GM12878 (cell line): Measurements from ENCODE around the gene WTAP. TPM values are rescaled to one million over a fixed set of nuclear protein-coding genes. Genes with fewer than 3 reads are reported as not detected.

Experiments used
- ATAC-seq: fragments of 200-7000 bp; cut with Tn5 transposase; 3 replicates; pipeline ENCODE4 v1.9.1; 2020; ENCODE audit warnings: mild to moderate bottlenecking, moderate library complexity
- BruUV-seq: library from RNA; stranded (reverse); fragments of 400-500 nt; replicated peaks from 2 replicates; lab custom pipeline; 2021; lab: Mats Ljungman, UMichigan
- CTCF ChIA-PET: fragments of 300-600 bp; sonication (Branson Sonifier 250); formaldehyde crosslinking; extraction: SDS; loops from one replicate; lab custom pipeline; 2021; ENCODE audit warnings: inconsistent platforms; lab: Yijun Ruan, JAX
- POLR2A ChIA-PET: fragments of 350-600 bp; formaldehyde crosslinking; extraction: SDS; loops from one replicate; lab custom pipeline; 2021; ENCODE audit warnings: inconsistent platforms; lab: Charles Lee
- RAD21 ChIA-PET: fragments of 300-600 bp; sonication (Branson Sonifier 250); formaldehyde crosslinking; loops from one replicate; lab custom pipeline; 2023; ENCODE audit warnings: antibody characterized with exemption; ENCODE audit not compliant: unreplicated experiment; lab: Charles Lee
- SMC1A ChIA-PET: fragments of 300-600 bp; sonication (Branson Sonifier 250); formaldehyde crosslinking; loops from one replicate; lab custom pipeline; 2023; ENCODE audit not compliant: unreplicated experiment, uncharacterized antibody; lab: Charles Lee
- DNase-seq: peaks from one replicate; pipeline ENCODE4 v3.0.0-alpha.2; 2011; ENCODE audit warnings: low read depth, low spot score
- FAIRE-seq: peaks from 3 replicates; lab custom pipeline; 2011; peaks lifted over from hg19 to GRCh38; lab: Jason Lieb, UNC
- H2AFZ ChIP-seq: 2 replicates; pipeline ENCODE4 v1.6.0; 2011; ENCODE audit warnings: low read depth, low read length, control low read depth; ENCODE audit not compliant: control insufficient read depth
- H3K27ac ChIP-seq: 2 replicates; pipeline ENCODE4 v1.5.1; 2011; ENCODE audit warnings: control low read depth; ENCODE audit not compliant: control insufficient read depth, insufficient read depth
- H3K27me3 ChIP-seq, 2 experiments: replicated peaks in 1 of 2; 2 replicates each; pipeline versions ENCODE4 v1.6.0 to v1.6.1; 2011; ENCODE audit warnings: low read length in 1 of 2; ENCODE audit not compliant: control insufficient read depth in 2 of 2, insufficient read depth in 2 of 2
- H3K36me3 ChIP-seq, 2 experiments: 2 replicates each; pipeline ENCODE4 v1.5.1; 2011; ENCODE audit warnings: low read length in 1 of 2; ENCODE audit not compliant: control insufficient read depth in 2 of 2, insufficient read depth in 2 of 2
- H3K4me1 ChIP-seq: 2 replicates; pipeline ENCODE4 v1.6.1; 2011; ENCODE audit warnings: mild to moderate bottlenecking, low read length, moderate library complexity, mixed read lengths; ENCODE audit not compliant: control insufficient read depth, insufficient read depth
- H3K4me2 ChIP-seq: 2 replicates; pipeline ENCODE4 v1.6.0; 2011; ENCODE audit warnings: control low read depth; ENCODE audit not compliant: control insufficient read depth, insufficient read depth
- H3K4me3 ChIP-seq: fragments of 200-600 bp; sonication (generic); 2 replicates; pipeline ENCODE4 v1.5.1; 2016
- H3K79me2 ChIP-seq: 2 replicates; pipeline ENCODE4 v1.6.0; 2011; ENCODE audit warnings: low read length; ENCODE audit not compliant: control insufficient read depth, insufficient read depth
- H3K9ac ChIP-seq: 2 replicates; pipeline ENCODE4 v1.8.0; 2011; ENCODE audit warnings: low read length, control low read depth, mixed read lengths; ENCODE audit not compliant: control insufficient read depth, insufficient read depth
- H3K9me3 ChIP-seq: replicated peaks from 3 replicates; pipeline ENCODE4 v1.5.1; 2011; ENCODE audit warnings: mild to moderate bottlenecking, low read length; ENCODE audit not compliant: control insufficient read depth, insufficient read depth
- H4K20me1 ChIP-seq: 2 replicates; pipeline ENCODE4 v1.6.0; 2011; ENCODE audit not compliant: control insufficient read depth, insufficient read depth
- CBFB ChIP-seq: IDR thresholded peaks from 2 replicates; pipeline ENCODE4 v1.6.1; 2016; ENCODE audit warnings: antibody characterized with exemption, low read depth
- ESRRA ChIP-seq: IDR thresholded peaks from 2 replicates; pipeline ENCODE4 v1.6.1; 2012; ENCODE audit warnings: mild to moderate bottlenecking, low read length, improper control_type of control experiment
- ETV6 ChIP-seq, 2 experiments: fragments of 450-650 bp in 1 of 2; IDR thresholded peaks in 1 of 2; conservative IDR thresholded peaks in 1 of 2; 2 replicates each; pipeline ENCODE4 v1.6.1; 2014; ENCODE audit warnings: antibody characterized with exemption in 1 of 2, borderline replicate concordance in 1 of 2, low read depth in 1 of 2, mild to moderate bottlenecking in 1 of 2, moderate library complexity in 1 of 2
- HDAC2 ChIP-seq: fragments of 200-600 bp; sonication (generic); IDR thresholded peaks from 2 replicates; pipeline ENCODE4 v1.6.1; 2017
- HDGF ChIP-seq: fragments of 450-650 bp; IDR thresholded peaks from 2 replicates; pipeline ENCODE4 v1.6.1; 2016; ENCODE audit warnings: antibody characterized with exemption
- MTA2 ChIP-seq: fragments of 450-650 bp; IDR thresholded peaks from 2 replicates; pipeline ENCODE4 v1.6.1; 2016; ENCODE audit warnings: low read depth, mild to moderate bottlenecking, moderate library complexity
- PBX3 ChIP-seq: IDR thresholded peaks from 2 replicates; pipeline ENCODE4 v1.6.1; 2011; ENCODE audit warnings: mild to moderate bottlenecking, low read depth, low read length, moderate library complexity; ENCODE audit not compliant: insufficient replicate concordance
- RBBP5 ChIP-seq: fragments of 200-600 bp; sonication (generic); conservative IDR thresholded peaks from 2 replicates; pipeline ENCODE4 v1.6.1; 2016
- RCOR1 ChIP-seq: conservative IDR thresholded peaks from 2 replicates; pipeline ENCODE4 v1.6.1; 2012; ENCODE audit warnings: low read depth, low read length, improper control_type of control experiment
- STAT1 ChIP-seq: fragments of 450-650 bp; conservative IDR thresholded peaks from 2 replicates; pipeline ENCODE4 v1.6.1; 2014; ENCODE audit warnings: antibody characterized with exemption, mild to moderate bottlenecking
- TARDBP ChIP-seq: IDR thresholded peaks from 2 replicates; pipeline ENCODE4 v1.6.1; 2016; ENCODE audit warnings: borderline replicate concordance
- WRNIP1 ChIP-seq: IDR thresholded peaks from 2 replicates; pipeline ENCODE4 v1.6.1; 2011; ENCODE audit warnings: low read depth, low read length, improper control_type of control experiment, borderline replicate concordance
- ZBTB40 ChIP-seq: fragments of 450-650 bp; IDR thresholded peaks from 2 replicates; pipeline ENCODE4 v1.6.1; 2016; ENCODE audit warnings: mild to moderate bottlenecking, moderate library complexity, borderline replicate concordance
- ZNF24 ChIP-seq: fragments of 450-650 bp; IDR thresholded peaks from 2 replicates; pipeline ENCODE4 v1.6.1; 2017; ENCODE audit warnings: antibody characterized with exemption, mild to moderate bottlenecking
- WGBS: methylation state at CpG from one replicate; pipeline ENCODE4 v1.1.6; 2016; ENCODE audit warnings: low lambda C conversion rate; ENCODE audit not compliant: insufficient replicate concordance, insufficient coverage; ENCODE audit errors: missing lambda C conversion rate; 5-methylcytosine and 5-hydroxymethylcytosine counted together
- in situ Hi-C: fragments of 300-500 bp; cut with MboI; formaldehyde crosslinking; loops from 9 replicates; pipeline ENCODE4 v1.14.3; 2018; ENCODE audit warnings: mixed read lengths
- intact Hi-C: fragments of 100-400 bp; cut with micrococcal nuclease; formaldehyde crosslinking; loops from one replicate; pipeline ENCODE4 v1.14.2; 2022; ENCODE audit not compliant: unreplicated experiment
- polyA plus RNA-seq, 11 experiments: library from polyadenylated mRNA; depleted of rRNA in 4 of 11; unstranded in 6 of 11; stranded (reverse) in 5 of 11; fragments of >200 nt; fragmentation: Nextera tagmentation in 4 of 11; fragmentation: Illumina TruSeq in 1 of 11; extraction: Ambion mirVana in 4 of 11; extraction: Trizol in 1 of 11; gene quantifications; 1 replicate in 1 of 11; 2 replicates in 10 of 11; pipeline versions ENCODE4 v1.2.1 to v1.2.3, GENCODE V29; 2011 to 2016; ENCODE audit warnings: inconsistent platforms in 2 of 11, missing spikeins in 2 of 11, low read depth in 1 of 11
- total RNA-seq, 4 experiments: library from RNA; depleted of rRNA in 3 of 4; stranded (reverse); fragments of >200 nt in 3 of 4; fragmentation: Illumina TruSeq in 1 of 4; extraction: Trizol in 1 of 4; gene quantifications; 2 replicates each; pipeline versions ENCODE4 v1.2.1 to v1.2.3, GENCODE V29; 2013 to 2021
- TF ChIP-seq, protein P1 (sequence below): IDR thresholded peaks from 2 replicates; pipeline ENCODE4 v1.6.1; 2012; ENCODE audit warnings: low read depth, low read length, improper control_type of control experiment
- TF ChIP-seq, protein P2 (sequence below): fragments of 450-650 bp; formaldehyde crosslinking; IDR thresholded peaks from 2 replicates; pipeline ENCODE4 v1.5.0; 2022; ENCODE audit warnings: mild to moderate bottlenecking, missing genetic modification characterization

The WTAP gene
- total and polyA plus RNA-seq, 10 of the 15 experiments (the other 5 are each of a cell fraction or from before 2014, with no cell fraction given), result 38.7 to 132 (median 83.1) TPM

DNA sequence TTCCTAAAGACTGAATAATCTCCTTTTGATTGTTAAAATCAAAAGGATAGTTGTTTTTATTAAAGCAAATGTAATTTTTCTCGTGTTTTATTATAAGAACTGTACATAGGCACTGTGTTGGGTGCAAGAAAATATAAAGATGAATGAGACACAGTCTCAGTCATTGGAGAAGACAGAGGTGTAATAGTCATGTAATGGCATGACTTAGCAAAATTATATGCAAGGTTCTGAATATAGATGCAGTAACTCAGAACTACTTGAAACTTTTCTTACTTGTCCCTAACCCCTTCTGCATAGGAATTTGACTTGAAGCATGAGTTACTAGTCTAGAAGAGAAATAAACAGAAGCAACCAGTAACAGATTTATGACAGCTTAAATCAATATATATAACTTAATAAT lies 14.9 kb downstream of the WTAP start:
- no TSS peak for BruUV-seq
- Histone ChIP-seq H3K27ac (no peak overlapping the region), H3K9me3 (no peaks in the 10 kb centered on the region), H2AFZ (no peak overlapping the region), H4K20me1 (no peaks in the 10 kb centered on the region), H3K36me3 (peaks cover 8 to 49% of the 10 kb centered on the region in 2 experiments), H3K4me2 (no peak overlapping the region), H3K9ac (no peak overlapping the region), H3K27me3 (no peaks in the 10 kb centered on the region), H3K4me3 (no peak overlapping the region), H3K79me2 (peaks cover 27% of the 10 kb centered on the region), H3K4me1 (no peaks in the 10 kb centered on the region)
- 100% methylated on average over 1 of the region's 1 CpG for WGBS
- FAIRE-seq (no peak), DNase-seq (no peak), ATAC-seq (no peak)
- ChIA-PET RAD21 (no interaction called here), POLR2A (no interaction called here), CTCF (interaction anchor here (0.9 kb wide), 1 partner anchor 61 kb away, joined by 5 read pairs; no protein-coding TSS in a partner anchor), SMC1A (no interaction called here)
- intact Hi-C loops, result no loop called here
- in situ Hi-C loops, result no loop called here
- TF ChIP-seq ETV6 (conservative IDR thresholded peaks at IDR 0.05 in 1 of 2, IDR thresholded peaks at IDR 0.05 in 1 of 2; ENCODE audit: borderline replicate concordance in 1 of 2, low read depth in 1 of 2), result no peak
- no peak for TF ChIP-seq HDGF
- no peak for TF ChIP-seq WRNIP1
- no peak for TF ChIP-seq RCOR1
- TF ChIP-seq PBX3, result no peak
- no peak for TF ChIP-seq ZNF24
- TF ChIP-seq STAT1, result no peak
- TF ChIP-seq TARDBP, result no peak
- TF ChIP-seq, protein P1, sequence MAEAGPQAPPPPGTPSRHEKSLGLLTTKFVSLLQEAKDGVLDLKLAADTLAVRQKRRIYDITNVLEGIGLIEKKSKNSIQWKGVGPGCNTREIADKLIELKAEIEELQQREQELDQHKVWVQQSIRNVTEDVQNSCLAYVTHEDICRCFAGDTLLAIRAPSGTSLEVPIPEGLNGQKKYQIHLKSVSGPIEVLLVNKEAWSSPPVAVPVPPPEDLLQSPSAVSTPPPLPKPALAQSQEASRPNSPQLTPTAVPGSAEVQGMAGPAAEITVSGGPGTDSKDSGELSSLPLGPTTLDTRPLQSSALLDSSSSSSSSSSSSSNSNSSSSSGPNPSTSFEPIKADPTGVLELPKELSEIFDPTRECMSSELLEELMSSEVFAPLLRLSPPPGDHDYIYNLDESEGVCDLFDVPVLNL, result no peak
- TF ChIP-seq ZBTB40, result no peak
- no peak for TF ChIP-seq MTA2
- TF ChIP-seq RBBP5, result no peak
- TF ChIP-seq HDAC2, result no peak
- TF ChIP-seq, protein P2, sequence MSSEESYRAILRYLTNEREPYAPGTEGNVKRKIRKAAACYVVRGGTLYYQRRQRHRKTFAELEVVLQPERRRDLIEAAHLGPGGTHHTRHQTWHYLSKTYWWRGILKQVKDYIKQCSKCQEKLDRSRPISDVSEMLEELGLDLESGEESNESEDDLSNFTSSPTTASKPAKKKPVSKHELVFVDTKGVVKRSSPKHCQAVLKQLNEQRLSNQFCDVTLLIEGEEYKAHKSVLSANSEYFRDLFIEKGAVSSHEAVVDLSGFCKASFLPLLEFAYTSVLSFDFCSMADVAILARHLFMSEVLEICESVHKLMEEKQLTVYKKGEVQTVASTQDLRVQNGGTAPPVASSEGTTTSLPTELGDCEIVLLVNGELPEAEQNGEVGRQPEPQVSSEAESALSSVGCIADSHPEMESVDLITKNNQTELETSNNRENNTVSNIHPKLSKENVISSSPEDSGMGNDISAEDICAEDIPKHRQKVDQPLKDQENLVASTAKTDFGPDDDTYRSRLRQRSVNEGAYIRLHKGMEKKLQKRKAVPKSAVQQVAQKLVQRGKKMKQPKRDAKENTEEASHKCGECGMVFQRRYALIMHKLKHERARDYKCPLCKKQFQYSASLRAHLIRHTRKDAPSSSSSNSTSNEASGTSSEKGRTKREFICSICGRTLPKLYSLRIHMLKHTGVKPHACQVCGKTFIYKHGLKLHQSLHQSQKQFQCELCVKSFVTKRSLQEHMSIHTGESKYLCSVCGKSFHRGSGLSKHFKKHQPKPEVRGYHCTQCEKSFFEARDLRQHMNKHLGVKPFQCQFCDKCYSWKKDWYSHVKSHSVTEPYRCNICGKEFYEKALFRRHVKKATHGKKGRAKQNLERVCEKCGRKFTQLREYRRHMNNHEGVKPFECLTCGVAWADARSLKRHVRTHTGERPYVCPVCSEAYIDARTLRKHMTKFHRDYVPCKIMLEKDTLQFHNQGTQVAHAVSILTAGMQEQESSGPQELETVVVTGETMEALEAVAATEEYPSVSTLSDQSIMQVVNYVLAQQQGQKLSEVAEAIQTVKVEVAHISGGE (CRISPR knock-in tag), result no peak
- no peak for TF ChIP-seq ESRRA
- TF ChIP-seq CBFB, result no peak
